Activated CD4-positive, alpha-beta memory T cell treated with anti-CD3 and anti-CD28 coated beads for 36 hours (primary cell): ENCODE data around the gene CXCL13. TPM values are rescaled to one million over a fixed set of nuclear protein-coding genes. Genes with fewer than 3 reads are reported as not detected.
A peak's percentile ranks its signal among the peaks of the same experiment; 100 is the strongest.

Source experiments
- CTCF ChIA-PET: fragments of 350-600 bp; sonication (Branson Sonifier 250); formaldehyde crosslinking; loops from one replicate; lab custom pipeline; 2021; ENCODE audit warnings: antibody characterized with exemption, inconsistent platforms; lab: Charles Lee
- POLR2A ChIA-PET: fragments of 350-600 bp; sonication (Branson Sonifier 250); formaldehyde crosslinking; loops from one replicate; lab custom pipeline; 2021; ENCODE audit warnings: antibody characterized with exemption; lab: Charles Lee
- DNase-seq: peaks from one replicate; pipeline ENCODE4 v3.0.0-alpha.2; 2020
- H3K27ac Mint-ChIP-seq: one replicate; pipeline ENCODE4 v1.8.0; 2021; ENCODE audit warnings: mixed read lengths
- H3K27me3 Mint-ChIP-seq: one replicate; pipeline ENCODE4 v1.8.0; 2021; ENCODE audit warnings: mixed read lengths
- H3K36me3 Mint-ChIP-seq: one replicate; pipeline ENCODE4 v1.8.0; 2021; ENCODE audit warnings: mixed read lengths
- H3K4me1 Mint-ChIP-seq: one replicate; pipeline ENCODE4 v1.8.0; 2021; ENCODE audit warnings: low read depth, mixed read lengths
- H3K4me3 Mint-ChIP-seq: one replicate; pipeline ENCODE4 v1.8.0; 2021; ENCODE audit warnings: mild to moderate bottlenecking, mixed read lengths
- H3K9me3 Mint-ChIP-seq: one replicate; pipeline ENCODE4 v1.8.0; 2021; ENCODE audit warnings: mixed read lengths
- intact Hi-C: fragments of 100-400 bp; cut with micrococcal nuclease; formaldehyde crosslinking; loops from one replicate; pipeline ENCODE4 v1.15.1; 2023
- total RNA-seq, 2 experiments: library from RNA; stranded (reverse); gene quantifications; one replicate each; pipeline ENCODE4 v1.2.3, GENCODE V29; 2021

The CXCL13 gene
- total RNA-seq, 2 experiments from 2014 or later, result 2.8 to 3.0 TPM

GRCh38 chr4:77601614-77602187 lies 3.9 kb upstream of the CXCL13 start:
- ChIA-PET POLR2A (interaction anchor here (1.0 to 1.2 kb wide), 2 partner anchors 14 to 136 kb away, joined by 3 to 4 read pairs; no protein-coding TSS in a partner anchor), CTCF (interaction anchor here (0.7 to 9.5 kb wide), 49 partner anchors 9 to 362 kb away, joined by 3 to 206 read pairs (median 5); no protein-coding TSS in a partner anchor)
- Mint-ChIP-seq H3K27me3 (peaks cover 22% of the 10 kb centered on the region), H3K27ac (no peak overlapping the region), H3K4me1 (peaks cover 15% of the 10 kb centered on the region), H3K4me3 (no peak overlapping the region), H3K9me3 (no peaks in the 10 kb centered on the region), H3K36me3 (no peaks in the 10 kb centered on the region)
- intact Hi-C loops, result loop anchor here (1.0 kb wide), 2 partner anchors 136 to 216 kb away; no protein-coding TSS in a partner anchor
- no peak for DNase-seq

GRCh38 chr4:77613267-77613666 lies 7.6 kb downstream of the CXCL13 start:
- Mint-ChIP-seq H3K9me3 (no peaks in the 10 kb centered on the region), H3K27me3 (peaks cover 10% of the 10 kb centered on the region), H3K36me3 (no peaks in the 10 kb centered on the region), H3K4me3 (no peak overlapping the region), H3K27ac (no peak overlapping the region), H3K4me1 (no peaks in the 10 kb centered on the region)
- intact Hi-C loops, result loop anchor here (10.0 kb wide), 1 partner anchor 368 kb away; no protein-coding TSS in a partner anchor
- DNase-seq, result no peak
- ChIA-PET CTCF (interaction anchor here (1.3 to 4.4 kb wide), 3 partner anchors 8 to 147 kb away, joined by 3 to 32 read pairs (median 3); no protein-coding TSS in a partner anchor), POLR2A (no interaction called here)

GRCh38 chr4:77615153-77615552 lies 9.5 kb downstream of the CXCL13 start:
- Mint-ChIP-seq H3K9me3 (no peaks in the 10 kb centered on the region), H3K27me3 (peaks cover 19% of the 10 kb centered on the region), H3K36me3 (no peaks in the 10 kb centered on the region), H3K4me3 (no peak overlapping the region), H3K4me1 (peaks cover 5% of the 10 kb centered on the region), H3K27ac (no peak overlapping the region)
- intact Hi-C loops, result loop anchor here (10.0 kb wide), 1 partner anchor 370 kb away; no protein-coding TSS in a partner anchor
- no peak for DNase-seq
- ChIA-PET POLR2A (no interaction called here), CTCF (interaction anchor here (5.6 to 7.6 kb wide), 3 partner anchors 12 to 227 kb away, joined by 45 to 92 read pairs (median 78); partner anchors contain the start of gene CXCL13)

GRCh38 chr4:77617203-77617602 lies 11.6 kb downstream of the CXCL13 start:
- Mint-ChIP-seq H3K4me1 (peaks cover 5% of the 10 kb centered on the region), H3K27me3 (peaks cover 25% of the 10 kb centered on the region), H3K9me3 (no peaks in the 10 kb centered on the region), H3K4me3 (no peak overlapping the region), H3K27ac (no peak overlapping the region), H3K36me3 (no peaks in the 10 kb centered on the region)
- POLR2A ChIA-PET, result no interaction called here
- intact Hi-C loops, result loop anchor here (10.0 kb wide), 1 partner anchor 372 kb away; no protein-coding TSS in a partner anchor
- CTCF ChIA-PET, result interaction anchor here (0.7 to 7.6 kb wide), 10 partner anchors 13 to 291 kb away, joined by 3 to 92 read pairs (median 5); partner anchors contain the start of gene CXCL13
- DNase-seq, result no peak

GRCh38 chr4:77618383-77619241 lies 13.0 kb downstream of the CXCL13 start:
- Mint-ChIP-seq H3K36me3 (no peaks in the 10 kb centered on the region), H3K9me3 (no peaks in the 10 kb centered on the region), H3K27ac (no peak overlapping the region), H3K4me3 (no peak overlapping the region), H3K4me1 (peaks cover 5% of the 10 kb centered on the region), H3K27me3 (peaks cover 15% of the 10 kb centered on the region)
- intact Hi-C loops, result loop anchor here (1.0 to 10.0 kb wide), 3 partner anchors 153 to 374 kb away; no protein-coding TSS in a partner anchor
- CTCF ChIA-PET, result interaction anchor here (0.6 to 7.6 kb wide), 28 partner anchors 9 to 546 kb away, joined by 3 to 92 read pairs (median 4); partner anchors contain the start of gene CXCL13
- POLR2A ChIA-PET, result no interaction called here
- peak; percentile 71 for DNase-seq

DNA sequence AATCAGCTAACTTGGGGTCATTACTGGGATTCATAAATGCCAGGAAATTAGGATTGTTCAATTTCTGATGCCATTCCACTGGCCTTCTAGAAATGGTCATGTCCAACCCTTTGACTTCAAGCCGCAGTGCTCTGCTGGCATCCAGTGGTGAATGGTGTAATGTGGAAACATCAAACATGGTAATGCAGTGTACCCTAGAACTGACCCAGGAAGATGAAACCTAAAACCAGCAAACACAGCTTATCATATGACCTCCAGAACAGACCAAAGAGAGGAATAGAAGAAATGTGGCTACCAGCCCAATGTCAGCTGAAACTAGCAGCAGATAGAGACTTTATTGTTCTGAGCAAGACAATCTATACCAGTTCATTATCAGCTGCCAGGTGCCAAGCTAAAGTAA lies 13.8 kb downstream of the CXCL13 start:
- peaks cover 5% of the 10 kb centered on the region for H3K4me1 Mint-ChIP-seq
- intact Hi-C loops, result loop anchor here (10.0 kb wide), 1 partner anchor 375 kb away; no protein-coding TSS in a partner anchor
- ChIA-PET POLR2A (no interaction called here), CTCF (interaction anchor here (0.6 to 7.6 kb wide), 26 partner anchors 9 to 1020 kb away, joined by 3 to 92 read pairs (median 4); partner anchors contain the start of gene CXCL13)
- no peak for DNase-seq
- H3K9me3 Mint-ChIP-seq, result no peaks in the 10 kb centered on the region
- H3K27me3 Mint-ChIP-seq, result peaks cover 15% of the 10 kb centered on the region
- H3K27ac Mint-ChIP-seq, result no peak overlapping the region
- H3K36me3 Mint-ChIP-seq, result no peaks in the 10 kb centered on the region
- H3K4me3 Mint-ChIP-seq, result no peak overlapping the region

GRCh38 chr4:77621254-77621653 lies 15.6 kb downstream of the CXCL13 start:
- Mint-ChIP-seq H3K27me3 (peaks cover 15% of the 10 kb centered on the region), H3K4me3 (no peak overlapping the region), H3K4me1 (peaks cover 5% of the 10 kb centered on the region), H3K27ac (no peak overlapping the region), H3K9me3 (no peaks in the 10 kb centered on the region), H3K36me3 (no peaks in the 10 kb centered on the region)
- CTCF ChIA-PET, result interaction anchor here (1.0 to 7.6 kb wide), 4 partner anchors 8 to 156 kb away, joined by 3 to 92 read pairs (median 20); no protein-coding TSS in a partner anchor
- no peak for DNase-seq
- intact Hi-C loops, result no loop called here
- POLR2A ChIA-PET, result no interaction called here

DNA sequence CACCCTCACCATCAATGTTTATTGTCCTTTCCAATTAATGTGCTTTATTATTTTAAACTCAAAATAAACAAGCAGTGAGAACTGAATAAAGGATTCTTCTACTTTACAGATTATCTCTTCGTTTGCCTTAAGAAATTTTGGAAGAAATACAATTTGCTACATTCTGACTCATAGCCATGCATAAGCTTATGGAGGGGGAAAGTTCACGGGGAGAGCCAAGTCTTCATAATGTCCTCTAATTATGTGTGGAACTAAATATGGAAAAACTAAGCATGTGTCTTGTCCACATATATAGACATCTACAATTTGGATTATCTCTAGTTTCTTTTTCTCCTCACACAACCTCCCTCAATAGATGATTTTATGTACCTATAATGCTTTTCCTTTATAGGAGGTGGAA lies 17.5 kb downstream of the CXCL13 start:
- POLR2A ChIA-PET, result no interaction called here
- no peak overlapping the region for H3K27ac Mint-ChIP-seq
- H3K4me1 Mint-ChIP-seq, result peaks cover 5% of the 10 kb centered on the region
- no peak for DNase-seq
- CTCF ChIA-PET, result no interaction called here
- H3K36me3 Mint-ChIP-seq, result no peaks in the 10 kb centered on the region
- no peak overlapping the region for H3K4me3 Mint-ChIP-seq
- no peaks in the 10 kb centered on the region for H3K9me3 Mint-ChIP-seq
- intact Hi-C loops, result no loop called here
- H3K27me3 Mint-ChIP-seq, result peaks cover 15% of the 10 kb centered on the region

- ChIA-PET POLR2A (no interaction called here), CTCF (interaction anchor here (0.9 kb wide), 1 partner anchor 23 kb away, joined by 4 read pairs; no protein-coding TSS in a partner anchor)
- DNase-seq, result no peak
- H3K9me3 Mint-ChIP-seq, result no peaks in the 10 kb centered on the region
- peaks cover 9% of the 10 kb centered on the region for H3K27me3 Mint-ChIP-seq
- intact Hi-C loops, result no loop called here
- no peak overlapping the region for H3K27ac Mint-ChIP-seq
- no peak overlapping the region for H3K4me3 Mint-ChIP-seq
- H3K36me3 Mint-ChIP-seq, result no peaks in the 10 kb centered on the region
- no peaks in the 10 kb centered on the region for H3K4me1 Mint-ChIP-seq
Measured at GRCh38 chr4:77624213-77624612, 18.6 kb downstream of the CXCL13 start.

DNA sequence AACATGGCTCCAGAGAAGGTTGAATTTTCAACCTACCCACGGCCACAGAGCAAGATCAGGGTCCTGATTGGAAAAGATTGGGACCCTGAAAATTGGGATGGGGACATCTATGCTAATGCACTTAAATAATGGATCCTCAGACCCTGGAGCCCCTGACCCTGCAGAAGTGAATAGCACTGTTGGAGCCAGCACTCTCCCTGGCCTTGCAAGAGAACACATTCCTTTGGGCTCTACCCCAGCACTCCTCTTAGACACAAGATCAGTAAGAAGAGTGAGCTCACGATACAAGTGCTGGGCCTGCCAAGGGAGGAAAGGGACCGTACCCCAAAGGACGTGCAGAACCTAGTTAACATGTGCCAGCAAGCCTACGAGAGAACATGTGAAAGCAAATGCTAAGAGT lies 19.9 kb downstream of the CXCL13 start:
- Mint-ChIP-seq H3K4me1 (peaks cover 11% of the 10 kb centered on the region), H3K9me3 (no peaks in the 10 kb centered on the region), H3K27ac (no peak overlapping the region), H3K27me3 (peaks cover 6% of the 10 kb centered on the region), H3K36me3 (no peaks in the 10 kb centered on the region), H3K4me3 (no peak overlapping the region)
- CTCF ChIA-PET, result no interaction called here
- intact Hi-C loops, result loop anchor here (5.0 kb wide), 1 partner anchor 237 kb away; the partner anchor contains the start of gene MRPL1
- DNase-seq, result no peak
- POLR2A ChIA-PET, result no interaction called here

GRCh38 chr4:77629885-77630284 lies 24.3 kb downstream of the CXCL13 start:
- H3K4me3 Mint-ChIP-seq, result no peak overlapping the region
- H3K9me3 Mint-ChIP-seq, result no peaks in the 10 kb centered on the region
- peak overlapping the region; percentile 49 for H3K27ac Mint-ChIP-seq
- CTCF ChIA-PET, result interaction anchor here (0.6 to 3.6 kb wide), 8 partner anchors 11 to 232 kb away, joined by 3 to 36 read pairs (median 4); no protein-coding TSS in a partner anchor
- peak; percentile 33 for DNase-seq
- H3K36me3 Mint-ChIP-seq, result no peaks in the 10 kb centered on the region
- intact Hi-C loops, result loop anchor here (1.0 to 5.0 kb wide), 4 partner anchors 35 to 232 kb away; partner anchors contain the start of gene MRPL1
- POLR2A ChIA-PET, result interaction anchor here (0.6 to 1.5 kb wide), 3 partner anchors 43 to 232 kb away, joined by 5 to 6 read pairs (median 6); no protein-coding TSS in a partner anchor
- peaks cover 15% of the 10 kb centered on the region for H3K4me1 Mint-ChIP-seq
- H3K27me3 Mint-ChIP-seq, result peaks cover 1% of the 10 kb centered on the region
